Measurements from ENCODE around the gene RELL1.

The RELL1 gene
- total RNA-seq = 50.3 to 67.5 (median 56.1) reads per million in 4 experiments

- DNase-seq = peak; percentile 96
Measured at GRCh38 chr4:37686373-37687193, at the start of gene RELL1. Gene RELL1 (minus strand): TSS chr4:37686376. CDS start chr4:37686287, 89 bp downstream.

GRCh38 chr4:37735578-37735977 lies 49.4 kb upstream of the RELL1 start:
- DNase-seq = no peak

- no peak for DNase-seq
Measured at GRCh38 chr4:37734989-37735388, 48.8 kb upstream of the RELL1 start.

GRCh38 chr4:37733240-37733867 lies 47.2 kb upstream of the RELL1 start:
- DNase-seq = no peak

- DNase-seq = no peak
Measured at GRCh38 chr4:37732526-37733186, 46.5 kb upstream of the RELL1 start.

- DNase-seq = no peak
Measured at GRCh38 chr4:37729649-37730004, 43.5 kb upstream of the RELL1 start.

GRCh38 chr4:37728064-37728463 lies 41.9 kb upstream of the RELL1 start:
- no peak for DNase-seq

- no peak for DNase-seq
Measured at GRCh38 chr4:37727635-37728034, 41.5 kb upstream of the RELL1 start.

GRCh38 chr4:37726666-37727065 lies 40.5 kb upstream of the RELL1 start:
- DNase-seq = no peak

- DNase-seq = no peak
Measured at GRCh38 chr4:37725718-37726117, 39.5 kb upstream of the RELL1 start.

- DNase-seq = no peak
Measured at GRCh38 chr4:37723067-37723466, 36.9 kb upstream of the RELL1 start.

- DNase-seq = no peak
Measured at GRCh38 chr4:37721995-37722638, 35.9 kb upstream of the RELL1 start.

GRCh38 chr4:37719021-37719420 lies 32.8 kb upstream of the RELL1 start:
- no peak for DNase-seq

GRCh38 chr4:37717576-37717975 lies 31.4 kb upstream of the RELL1 start:
- no peak for DNase-seq

- DNase-seq = no peak
Measured at GRCh38 chr4:37715889-37716402, 29.8 kb upstream of the RELL1 start.

- no peak for DNase-seq
Measured at GRCh38 chr4:37710491-37710890, 24.3 kb upstream of the RELL1 start.

GRCh38 chr4:37706032-37706431 lies 19.9 kb upstream of the RELL1 start:
- no peak for DNase-seq

- DNase-seq = no peak
Measured at GRCh38 chr4:37705571-37705970, 19.4 kb upstream of the RELL1 start.

- no peak for DNase-seq
Measured at GRCh38 chr4:37699868-37700481, 13.8 kb upstream of the RELL1 start.

- DNase-seq = no peak
Measured at GRCh38 chr4:37697566-37697965, 11.4 kb upstream of the RELL1 start.

- DNase-seq = no peak
Measured at GRCh38 chr4:37693450-37694190, 7.4 kb upstream of the RELL1 start.

GRCh38 chr4:37693030-37693429 lies 6.9 kb upstream of the RELL1 start:
- no peak for DNase-seq

All from effector CD8-positive, alpha-beta T cell (primary cell).